Stromal cell of bone marrow (primary cell): ENCODE data around the gene CLNK.

Source experiments
- DNase-seq: peaks from one replicate; pipeline ENCODE4 v3.0.0-alpha.2; 2012; ENCODE audit warnings: low read depth

The CLNK gene

DNA sequence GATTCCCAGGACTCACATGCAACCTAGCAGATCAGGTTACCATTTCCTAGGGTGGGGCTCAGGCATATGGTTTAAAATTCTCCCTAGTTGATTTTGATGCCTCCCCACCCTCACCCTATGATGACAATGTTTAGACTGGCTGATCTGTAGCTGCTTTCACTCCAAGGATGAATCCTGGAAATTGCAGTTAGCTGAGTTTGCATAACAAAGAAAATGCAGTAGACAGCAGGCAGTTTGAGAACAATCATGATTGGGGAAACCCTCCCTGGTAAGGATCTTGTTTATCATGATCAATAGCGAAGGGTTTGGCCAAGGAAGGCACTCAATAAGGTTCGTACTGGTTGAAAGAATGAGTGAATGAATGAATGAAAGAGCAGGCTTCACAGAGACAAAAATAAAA, 229.4 kb downstream of the CLNK start:
- DNase-seq = no peak

DNA sequence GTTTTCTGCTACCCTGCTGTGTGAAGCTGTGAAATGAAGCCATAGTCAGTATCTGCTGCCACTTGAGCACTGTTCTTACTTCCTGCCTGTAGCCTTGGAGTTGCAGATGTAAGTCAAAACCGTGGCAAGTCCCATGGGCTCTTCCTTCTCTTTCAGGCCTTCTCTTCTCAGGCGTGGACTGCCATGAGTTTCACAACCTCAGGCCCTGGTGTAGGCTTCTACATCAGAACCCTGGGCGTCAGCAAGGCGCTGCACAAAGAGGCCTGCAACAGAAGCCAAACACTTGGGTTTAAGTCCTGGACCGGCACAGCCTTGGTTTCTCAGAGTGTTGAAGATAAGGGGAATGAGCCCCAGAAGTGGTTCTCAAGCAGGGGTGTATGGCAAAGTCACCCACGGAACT, 229.8 kb downstream of the CLNK start:
- no peak for DNase-seq

DNA sequence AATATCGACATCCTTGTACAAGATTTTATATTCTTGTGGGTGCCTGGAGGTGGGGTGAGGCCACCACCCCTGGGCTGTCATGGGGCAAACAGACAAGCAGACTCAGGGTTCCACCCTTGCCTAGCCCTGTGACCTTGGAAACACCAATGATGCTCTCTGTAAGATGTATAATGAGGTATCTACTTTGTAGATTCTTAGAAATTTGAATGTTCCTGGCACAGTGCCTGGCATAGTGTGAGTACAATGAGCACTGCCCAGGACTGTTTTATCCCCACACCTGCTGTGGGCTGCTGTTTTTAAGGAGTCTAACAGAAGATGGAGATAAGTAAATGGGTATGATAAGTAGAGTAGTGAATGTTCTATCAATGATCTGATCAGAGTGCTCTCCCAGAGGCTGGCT, 230.4 kb downstream of the CLNK start:
- no peak for DNase-seq

- DNase-seq = no peak
Observed at GRCh38 chr4:10448991-10449390, 235.6 kb downstream of the CLNK start.

DNA sequence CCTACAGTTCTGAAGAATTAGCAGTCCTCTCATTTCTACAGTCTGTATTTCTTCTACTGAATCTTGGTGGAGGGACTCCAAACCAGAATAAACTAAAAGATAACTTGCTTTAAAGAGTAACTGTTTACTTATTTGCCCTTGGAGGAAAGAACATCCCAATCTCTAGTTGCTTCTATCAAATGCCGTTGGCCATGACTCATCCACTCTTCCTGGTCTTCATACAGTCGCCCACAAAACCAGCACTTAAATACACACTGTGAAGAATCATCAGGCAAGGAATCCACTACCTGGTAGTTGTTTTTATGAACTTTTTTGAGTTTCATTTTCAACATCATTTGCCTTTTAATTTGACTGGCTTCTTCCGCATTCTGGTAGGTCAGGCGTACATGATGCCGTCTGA, 241.6 kb downstream of the CLNK start:
- no peak for DNase-seq

GRCh38 chr4:10441512-10441911, 243.1 kb downstream of the CLNK start:
- no peak for DNase-seq

- no peak for DNase-seq
Observed at GRCh38 chr4:10438924-10439323, 245.6 kb downstream of the CLNK start.

DNA sequence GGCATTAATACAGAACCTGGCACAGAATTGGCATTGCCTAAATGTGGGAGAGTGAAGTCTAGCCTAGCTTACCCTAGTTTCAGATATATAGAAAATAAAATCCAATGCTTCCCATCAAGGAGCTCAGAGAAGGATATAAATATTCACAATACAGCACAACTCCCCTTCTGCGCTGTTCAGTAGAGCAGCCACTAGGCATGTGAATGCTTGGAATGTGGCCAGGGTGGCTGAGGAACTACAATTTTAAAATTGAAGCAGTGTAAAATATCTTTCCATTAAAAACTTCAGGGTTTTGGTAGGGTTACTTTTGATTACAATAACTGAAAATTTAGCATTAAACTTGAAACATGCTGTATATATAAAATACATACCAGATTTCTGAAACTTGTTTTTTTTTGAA, 246.8 kb downstream of the CLNK start:
- DNase-seq = no peak
